Peyer's patch (tissue), 4 donors: Measurements from ENCODE around the gene BLMH.

ENCODE experiments used
- CTCF ChIP-seq, 6 experiments: fragments of 450-650 bp in 4 of 6; fragments of 200-600 bp in 2 of 6; sonication (generic) in 1 of 6; IDR thresholded peaks; one replicate each; pipeline ENCODE4 v1.5.1; 2017 to 2019; ENCODE audit warnings: antibody characterized with exemption in 6 of 6, mild to moderate bottlenecking in 3 of 6, moderate library complexity in 1 of 6
- POLR2A ChIP-seq, 2 donors: fragments of 450-650 bp; IDR thresholded peaks; one replicate each; pipeline ENCODE4 v1.5.1; 2017; ENCODE audit warnings: antibody characterized with exemption in 2 of 2, mild to moderate bottlenecking in 2 of 2, moderate library complexity in 2 of 2

GRCh38 chr17:30302241-30302640 lies 10.5 kb upstream of the BLMH start:
- TF ChIP-seq CTCF (IDR thresholded peaks at IDR 0.05) (no peak), POLR2A (IDR thresholded peaks at IDR 0.05) (no peak)
